Measurements from ENCODE around the gene COL4A1.

Gene COL4A1

GRCh38 chr13:110151462-110151861 is 155.5 kb downstream of the COL4A1 start:
- DNase-seq: no peak

GRCh38 chr13:110150384-110151101 is 156.4 kb downstream of the COL4A1 start:
- peak; percentile 57 for DNase-seq

- DNase-seq: no peak
Observed at GRCh38 chr13:110149036-110149435, 157.9 kb downstream of the COL4A1 start.

- DNase-seq: no peak
Observed at GRCh38 chr13:110140099-110140498, 166.9 kb downstream of the COL4A1 start.

- DNase-seq: no peak
Observed at GRCh38 chr13:110138700-110139036, 168.3 kb downstream of the COL4A1 start.

- peak; percentile 63 for DNase-seq
Observed at GRCh38 chr13:110138010-110138699, 168.8 kb downstream of the COL4A1 start.

GRCh38 chr13:110137680-110138009 is 169.3 kb downstream of the COL4A1 start:
- no peak for DNase-seq

- no peak for DNase-seq
Observed at GRCh38 chr13:110136660-110137585, 170.0 kb downstream of the COL4A1 start.

GRCh38 chr13:110135977-110136597 is 170.9 kb downstream of the COL4A1 start:
- no peak for DNase-seq

- peak; percentile 16 for DNase-seq
Observed at GRCh38 chr13:110134801-110135200, 172.2 kb downstream of the COL4A1 start.

- no peak for DNase-seq
Observed at GRCh38 chr13:110133425-110134235, 173.3 kb downstream of the COL4A1 start.

- no peak for DNase-seq
Observed at GRCh38 chr13:110132225-110132982, 174.6 kb downstream of the COL4A1 start.

- no peak for DNase-seq
Observed at GRCh38 chr13:110131424-110131823, 175.5 kb downstream of the COL4A1 start.

- no peak for DNase-seq
Observed at GRCh38 chr13:110130431-110130830, 176.5 kb downstream of the COL4A1 start.

- no peak for DNase-seq
Observed at GRCh38 chr13:110129539-110130186, 177.3 kb downstream of the COL4A1 start.

- DNase-seq: no peak
Observed at GRCh38 chr13:110129076-110129475, 177.9 kb downstream of the COL4A1 start.

GRCh38 chr13:110128546-110128945 is 178.4 kb downstream of the COL4A1 start:
- DNase-seq: peak; percentile 25

- DNase-seq: peak; percentile 66
Observed at GRCh38 chr13:110127986-110128511, 178.9 kb downstream of the COL4A1 start.

- peak; percentile 92 for DNase-seq
Observed at GRCh38 chr13:110126391-110126961, 180.5 kb downstream of the COL4A1 start.

GRCh38 chr13:110125613-110126272 is 181.2 kb downstream of the COL4A1 start:
- no peak for DNase-seq

Measured in fibroblast of skin of right quadriceps (primary cell).